ENCODE data around the gene UPP2. TPM values are rescaled to one million over a fixed set of nuclear protein-coding genes. Genes with fewer than 3 reads are reported as not detected.

The UPP2 gene
- total and polyA plus RNA-seq, 2 of the 8 experiments (the other 6 are each of a cell fraction or from before 2014, with no cell fraction given), result not detected

DNA sequence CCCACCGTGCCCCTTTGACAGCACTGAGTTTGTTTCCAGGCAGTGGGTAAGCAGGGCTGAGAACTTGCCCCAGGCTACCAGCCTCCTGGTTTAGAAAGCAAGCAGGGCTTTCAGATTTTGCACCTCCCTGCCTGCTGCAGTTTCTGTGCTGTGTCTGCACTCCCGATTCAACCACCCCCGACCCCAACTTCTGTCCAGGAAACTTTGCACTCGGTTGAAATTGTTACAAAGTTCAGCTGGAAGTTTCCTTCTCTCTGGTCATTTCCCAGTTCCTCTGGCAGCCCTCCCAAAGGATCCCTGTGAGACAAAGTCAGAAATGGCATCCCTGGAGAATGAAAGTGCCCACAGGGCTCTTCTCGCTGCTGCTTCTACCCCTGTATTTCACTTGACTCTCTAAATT lies 12.4 kb upstream of the UPP2 start (continued):
- TF ChIP-seq, protein P1, sequence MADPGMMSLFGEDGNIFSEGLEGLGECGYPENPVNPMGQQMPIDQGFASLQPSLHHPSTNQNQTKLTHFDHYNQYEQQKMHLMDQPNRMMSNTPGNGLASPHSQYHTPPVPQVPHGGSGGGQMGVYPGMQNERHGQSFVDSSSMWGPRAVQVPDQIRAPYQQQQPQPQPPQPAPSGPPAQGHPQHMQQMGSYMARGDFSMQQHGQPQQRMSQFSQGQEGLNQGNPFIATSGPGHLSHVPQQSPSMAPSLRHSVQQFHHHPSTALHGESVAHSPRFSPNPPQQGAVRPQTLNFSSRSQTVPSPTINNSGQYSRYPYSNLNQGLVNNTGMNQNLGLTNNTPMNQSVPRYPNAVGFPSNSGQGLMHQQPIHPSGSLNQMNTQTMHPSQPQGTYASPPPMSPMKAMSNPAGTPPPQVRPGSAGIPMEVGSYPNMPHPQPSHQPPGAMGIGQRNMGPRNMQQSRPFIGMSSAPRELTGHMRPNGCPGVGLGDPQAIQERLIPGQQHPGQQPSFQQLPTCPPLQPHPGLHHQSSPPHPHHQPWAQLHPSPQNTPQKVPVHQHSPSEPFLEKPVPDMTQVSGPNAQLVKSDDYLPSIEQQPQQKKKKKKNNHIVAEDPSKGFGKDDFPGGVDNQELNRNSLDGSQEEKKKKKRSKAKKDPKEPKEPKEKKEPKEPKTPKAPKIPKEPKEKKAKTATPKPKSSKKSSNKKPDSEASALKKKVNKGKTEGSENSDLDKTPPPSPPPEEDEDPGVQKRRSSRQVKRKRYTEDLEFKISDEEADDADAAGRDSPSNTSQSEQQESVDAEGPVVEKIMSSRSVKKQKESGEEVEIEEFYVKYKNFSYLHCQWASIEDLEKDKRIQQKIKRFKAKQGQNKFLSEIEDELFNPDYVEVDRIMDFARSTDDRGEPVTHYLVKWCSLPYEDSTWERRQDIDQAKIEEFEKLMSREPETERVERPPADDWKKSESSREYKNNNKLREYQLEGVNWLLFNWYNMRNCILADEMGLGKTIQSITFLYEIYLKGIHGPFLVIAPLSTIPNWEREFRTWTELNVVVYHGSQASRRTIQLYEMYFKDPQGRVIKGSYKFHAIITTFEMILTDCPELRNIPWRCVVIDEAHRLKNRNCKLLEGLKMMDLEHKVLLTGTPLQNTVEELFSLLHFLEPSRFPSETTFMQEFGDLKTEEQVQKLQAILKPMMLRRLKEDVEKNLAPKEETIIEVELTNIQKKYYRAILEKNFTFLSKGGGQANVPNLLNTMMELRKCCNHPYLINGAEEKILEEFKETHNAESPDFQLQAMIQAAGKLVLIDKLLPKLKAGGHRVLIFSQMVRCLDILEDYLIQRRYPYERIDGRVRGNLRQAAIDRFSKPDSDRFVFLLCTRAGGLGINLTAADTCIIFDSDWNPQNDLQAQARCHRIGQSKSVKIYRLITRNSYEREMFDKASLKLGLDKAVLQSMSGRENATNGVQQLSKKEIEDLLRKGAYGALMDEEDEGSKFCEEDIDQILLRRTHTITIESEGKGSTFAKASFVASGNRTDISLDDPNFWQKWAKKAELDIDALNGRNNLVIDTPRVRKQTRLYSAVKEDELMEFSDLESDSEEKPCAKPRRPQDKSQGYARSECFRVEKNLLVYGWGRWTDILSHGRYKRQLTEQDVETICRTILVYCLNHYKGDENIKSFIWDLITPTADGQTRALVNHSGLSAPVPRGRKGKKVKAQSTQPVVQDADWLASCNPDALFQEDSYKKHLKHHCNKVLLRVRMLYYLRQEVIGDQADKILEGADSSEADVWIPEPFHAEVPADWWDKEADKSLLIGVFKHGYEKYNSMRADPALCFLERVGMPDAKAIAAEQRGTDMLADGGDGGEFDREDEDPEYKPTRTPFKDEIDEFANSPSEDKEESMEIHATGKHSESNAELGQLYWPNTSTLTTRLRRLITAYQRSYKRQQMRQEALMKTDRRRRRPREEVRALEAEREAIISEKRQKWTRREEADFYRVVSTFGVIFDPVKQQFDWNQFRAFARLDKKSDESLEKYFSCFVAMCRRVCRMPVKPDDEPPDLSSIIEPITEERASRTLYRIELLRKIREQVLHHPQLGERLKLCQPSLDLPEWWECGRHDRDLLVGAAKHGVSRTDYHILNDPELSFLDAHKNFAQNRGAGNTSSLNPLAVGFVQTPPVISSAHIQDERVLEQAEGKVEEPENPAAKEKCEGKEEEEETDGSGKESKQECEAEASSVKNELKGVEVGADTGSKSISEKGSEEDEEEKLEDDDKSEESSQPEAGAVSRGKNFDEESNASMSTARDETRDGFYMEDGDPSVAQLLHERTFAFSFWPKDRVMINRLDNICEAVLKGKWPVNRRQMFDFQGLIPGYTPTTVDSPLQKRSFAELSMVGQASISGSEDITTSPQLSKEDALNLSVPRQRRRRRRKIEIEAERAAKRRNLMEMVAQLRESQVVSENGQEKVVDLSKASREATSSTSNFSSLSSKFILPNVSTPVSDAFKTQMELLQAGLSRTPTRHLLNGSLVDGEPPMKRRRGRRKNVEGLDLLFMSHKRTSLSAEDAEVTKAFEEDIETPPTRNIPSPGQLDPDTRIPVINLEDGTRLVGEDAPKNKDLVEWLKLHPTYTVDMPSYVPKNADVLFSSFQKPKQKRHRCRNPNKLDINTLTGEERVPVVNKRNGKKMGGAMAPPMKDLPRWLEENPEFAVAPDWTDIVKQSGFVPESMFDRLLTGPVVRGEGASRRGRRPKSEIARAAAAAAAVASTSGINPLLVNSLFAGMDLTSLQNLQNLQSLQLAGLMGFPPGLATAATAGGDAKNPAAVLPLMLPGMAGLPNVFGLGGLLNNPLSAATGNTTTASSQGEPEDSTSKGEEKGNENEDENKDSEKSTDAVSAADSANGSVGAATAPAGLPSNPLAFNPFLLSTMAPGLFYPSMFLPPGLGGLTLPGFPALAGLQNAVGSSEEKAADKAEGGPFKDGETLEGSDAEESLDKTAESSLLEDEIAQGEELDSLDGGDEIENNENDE (IDR thresholded peaks at IDR 0.05; ENCODE audit: insufficient replicate concordance, low read length), result no peak
- TF ChIP-seq RNF2 (IDR thresholded peaks at IDR 0.05; ENCODE audit: borderline replicate concordance, low read depth, low read length, missing control alignments, poor library complexity, severe bottlenecking) (no peak), SIX5 (IDR thresholded peaks at IDR 0.05; ENCODE audit: low read depth, low read length) (no peak), NRF1 (IDR thresholded peaks at IDR 0.05; ENCODE audit: low read depth, low read length) (no peak), CHD2 (IDR thresholded peaks at IDR 0.05; ENCODE audit: low read length) (no peak), HDAC2 (IDR thresholded peaks at IDR 0.05; ENCODE audit: borderline replicate concordance in 1 of 2, low read depth in 2 of 2, low read length in 2 of 2) (no peak), RAD21 (IDR thresholded peaks at IDR 0.05 in 1 of 2, conservative IDR thresholded peaks at IDR 0.05 in 1 of 2; ENCODE audit: low read depth in 2 of 2, low read length in 2 of 2) (no peak)
